HG03097 (cell line): Measurements from ENCODE around the gene C9orf50.

Experiments
- ATAC-seq: cut with Tn5 transposase; IDR thresholded peaks from one replicate; pipeline ENCODE4 v1.9.1; 2021; ENCODE audit not compliant: unreplicated experiment, low FRiP score

C9orf50 gene

GRCh38 chr9:129612123-129612522 lies 8.8 kb downstream of the C9orf50 start:
- ATAC-seq = no peak

- ATAC-seq = no peak
Measured at GRCh38 chr9:129611307-129611800, 9.5 kb downstream of the C9orf50 start.

GRCh38 chr9:129610473-129611306 lies 10.2 kb downstream of the C9orf50 start:
- ATAC-seq = no peak

DNA sequence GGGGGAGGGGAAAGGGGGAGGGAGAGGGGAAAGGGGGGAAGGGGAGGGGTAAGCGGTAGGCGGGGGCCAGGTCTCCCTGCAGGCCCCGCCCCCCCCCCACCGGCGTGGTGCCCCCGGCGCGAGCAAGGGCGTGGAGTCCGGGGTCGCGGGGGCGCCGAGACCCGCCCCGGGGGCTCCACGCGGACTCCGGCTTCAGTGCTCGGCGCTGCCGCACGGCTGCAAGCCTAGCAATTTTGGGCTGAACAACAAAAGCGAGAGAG lies 10.8 kb downstream of the C9orf50 start:
- no peak for ATAC-seq

DNA sequence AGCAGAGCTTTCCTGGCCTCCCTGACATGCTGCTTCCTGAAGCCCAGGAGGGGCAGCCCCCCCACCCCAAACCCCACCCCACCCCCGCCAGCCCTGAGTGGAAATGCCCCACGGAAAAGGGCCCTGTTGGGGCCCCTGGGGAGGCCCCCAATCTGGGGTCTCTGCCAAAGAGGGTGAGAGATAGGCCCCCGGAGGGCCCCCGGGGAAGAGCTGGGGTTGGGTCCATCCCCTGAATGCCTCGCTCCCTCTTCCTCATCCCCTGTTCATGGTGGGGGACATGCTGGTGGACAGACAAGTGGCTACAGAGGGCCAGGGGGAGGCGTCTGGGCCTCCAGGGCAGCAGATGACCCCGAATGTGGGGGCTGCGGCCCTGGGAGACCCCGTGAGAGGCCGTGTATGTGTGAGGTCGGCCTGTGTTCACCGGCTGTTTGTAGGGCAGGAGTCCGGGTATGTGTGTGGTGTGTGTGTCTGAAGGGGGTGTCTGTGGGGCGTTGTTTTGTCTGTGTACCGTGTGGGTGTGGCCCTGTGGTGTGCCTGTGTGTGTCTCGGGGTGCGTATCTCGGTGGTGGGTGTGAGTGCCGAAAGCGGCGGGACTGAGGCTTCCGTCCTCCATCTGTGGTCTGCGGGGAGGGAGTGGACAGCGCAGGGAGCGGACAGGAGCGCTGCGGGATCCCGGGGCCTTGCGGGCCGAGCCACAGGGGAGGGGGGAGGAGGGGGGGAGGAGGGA lies 11.3 kb downstream of the C9orf50 start:
- ATAC-seq = no peak

DNA sequence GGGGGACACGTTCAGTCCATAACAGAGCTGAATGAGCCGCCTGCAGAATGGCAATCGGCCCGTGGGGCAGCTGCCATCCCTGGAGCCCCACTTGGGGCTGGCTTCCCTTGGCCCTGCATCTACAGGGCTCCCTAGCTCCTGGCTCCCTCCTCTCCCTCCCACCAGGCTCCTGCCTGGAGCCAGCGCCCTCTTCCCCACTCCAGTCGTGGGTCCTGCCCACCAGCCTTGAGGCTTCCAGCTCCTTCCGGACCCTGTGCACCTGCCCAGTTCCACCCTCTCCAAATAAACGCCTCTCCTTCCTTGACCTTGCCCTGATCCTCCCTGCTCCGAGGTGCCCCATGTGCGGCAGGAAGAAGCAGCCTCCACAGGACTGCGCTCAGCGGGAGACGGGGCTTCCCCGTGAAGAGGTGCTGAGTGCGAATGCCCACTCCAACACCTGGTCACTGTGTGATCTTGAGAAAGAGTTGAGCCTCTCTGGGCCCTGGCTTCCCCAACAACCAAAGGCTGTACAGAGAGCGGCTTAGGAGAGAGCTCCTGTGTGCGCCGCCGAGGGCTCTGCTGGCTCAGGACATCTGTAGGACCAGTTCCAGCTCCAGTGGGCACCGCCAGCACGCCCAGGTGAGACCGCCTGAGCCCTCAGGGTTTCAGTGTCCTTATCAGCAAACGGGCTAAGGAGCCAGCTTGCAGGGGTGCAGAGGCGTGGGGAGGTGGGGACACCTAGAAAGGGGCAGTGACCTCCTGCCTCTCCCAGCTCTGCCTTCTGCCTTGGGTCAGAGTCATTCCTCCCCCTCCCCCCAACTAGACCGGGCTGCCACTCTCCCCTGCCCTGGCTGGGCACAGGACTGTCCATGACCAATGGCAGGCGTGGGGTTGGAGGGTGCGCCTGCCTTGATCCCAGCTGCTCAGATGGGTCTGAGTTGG lies 12.1 kb downstream of the C9orf50 start:
- ATAC-seq = no peak

DNA sequence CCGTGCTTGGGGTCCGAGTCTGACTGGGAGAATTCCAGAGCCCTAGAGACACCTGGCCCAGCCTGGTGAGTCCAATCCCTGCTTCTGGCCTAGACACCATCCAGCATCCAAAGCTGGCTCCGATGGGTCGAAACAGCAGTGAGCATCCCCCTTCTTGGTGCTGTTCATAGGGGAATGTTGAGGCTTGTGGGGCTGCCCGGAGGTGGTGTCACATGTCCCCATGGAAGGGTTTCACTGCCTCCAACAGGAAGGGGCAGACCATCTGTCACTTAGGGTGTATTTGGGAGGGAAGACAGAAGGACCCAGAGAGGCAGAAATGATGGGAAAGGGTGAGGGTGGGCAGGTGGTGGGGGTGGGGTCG lies 13.9 kb downstream of the C9orf50 start:
- ATAC-seq = no peak

DNA sequence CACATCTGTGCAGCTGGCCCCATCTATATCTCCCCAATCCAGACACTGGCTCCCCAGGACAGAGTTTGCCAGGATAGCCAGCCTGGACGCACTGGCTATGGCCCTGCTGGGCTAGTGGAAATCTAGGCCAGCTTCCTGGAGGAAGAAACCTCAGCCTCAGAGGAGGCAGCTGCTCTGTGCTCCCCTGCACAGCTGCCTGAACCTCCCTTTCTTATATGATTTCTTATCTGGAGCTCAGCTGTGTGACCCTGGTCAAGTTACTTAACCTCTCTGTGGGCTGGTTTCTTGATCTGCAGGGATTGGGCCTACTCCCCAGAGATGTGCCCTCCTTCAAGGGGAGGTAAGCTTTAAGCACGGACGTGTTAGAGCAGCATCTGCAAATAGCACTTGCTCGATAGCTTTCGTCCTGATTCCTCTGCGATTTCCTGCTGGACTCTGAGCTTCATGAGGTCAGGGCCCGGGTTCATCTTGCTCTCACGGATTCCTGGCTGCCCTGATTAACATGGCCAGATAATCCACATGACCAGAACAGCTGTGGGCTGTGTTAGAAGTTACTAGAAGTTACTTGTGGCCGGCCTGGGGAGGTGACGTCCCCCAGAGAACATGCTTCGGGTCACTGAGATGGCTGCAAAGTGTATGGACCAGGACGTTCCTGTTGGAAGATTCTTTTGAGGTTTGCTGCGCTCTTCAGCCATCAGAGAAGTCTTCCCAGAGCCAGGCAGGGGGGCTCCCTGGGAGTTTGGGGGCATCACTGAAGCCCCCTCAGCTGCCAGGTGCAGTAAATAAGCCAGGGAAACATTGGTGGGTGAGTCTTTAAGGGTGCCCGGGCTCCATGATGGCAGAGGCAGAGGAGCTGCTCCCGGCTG lies 14.5 kb downstream of the C9orf50 start:
- ATAC-seq = no peak

DNA sequence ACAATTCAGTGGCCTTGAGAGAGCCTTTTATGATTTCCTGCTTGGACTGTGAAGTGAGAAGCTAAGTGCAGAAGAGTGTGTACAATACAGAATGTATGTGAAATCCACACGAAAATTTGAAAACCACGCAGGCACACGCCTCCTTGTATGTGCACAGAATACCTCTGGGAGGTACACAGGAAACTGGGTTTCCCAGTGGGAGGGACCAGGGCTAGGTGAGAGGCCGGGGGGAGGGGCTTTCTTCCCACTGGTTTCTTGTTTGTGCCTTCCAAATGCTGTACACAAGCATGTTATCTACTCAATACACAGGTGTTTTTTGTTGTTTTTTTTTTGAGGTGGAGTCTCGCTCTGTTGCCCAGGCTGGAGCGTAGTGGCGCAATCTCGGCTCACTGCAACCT lies 16.1 kb downstream of the C9orf50 start:
- ATAC-seq = no peak

DNA sequence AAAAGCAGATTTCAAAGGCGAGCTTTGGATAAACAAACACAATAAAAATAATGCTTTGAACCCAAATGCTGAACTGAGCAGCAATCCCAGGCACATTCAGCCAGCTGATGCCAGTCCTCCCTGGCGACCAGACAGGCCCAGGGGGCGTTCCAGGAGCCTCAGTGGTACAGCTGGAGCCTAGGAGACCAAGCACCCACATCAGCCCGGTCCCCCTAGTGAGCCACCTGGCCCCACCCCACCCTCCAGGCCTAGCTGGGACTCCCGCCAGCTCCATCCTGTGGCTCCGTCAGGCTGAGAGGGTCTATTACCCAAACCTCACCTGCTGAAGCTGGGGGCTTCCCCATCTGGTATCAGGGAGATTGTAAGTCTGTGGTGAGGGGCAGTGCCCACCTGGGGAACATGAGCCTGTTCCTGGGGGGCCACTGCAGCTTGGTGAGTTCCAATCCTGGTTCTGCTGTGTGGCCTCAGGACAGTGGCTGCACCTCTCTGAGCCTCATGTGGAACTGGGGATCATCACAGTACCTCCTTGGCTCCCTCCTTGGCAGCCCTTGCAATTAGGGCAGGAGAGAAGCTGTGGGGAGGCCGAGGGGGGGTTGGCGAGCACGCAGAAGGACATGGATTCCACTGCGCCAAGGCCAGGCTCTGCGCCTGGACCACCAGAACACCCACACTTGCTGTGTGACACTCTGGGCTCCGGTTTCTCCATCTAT lies 16.7 kb downstream of the C9orf50 start:
- ATAC-seq = no peak

- ATAC-seq = no peak
Measured at GRCh38 chr9:129602598-129603415, 18.1 kb downstream of the C9orf50 start.

DNA sequence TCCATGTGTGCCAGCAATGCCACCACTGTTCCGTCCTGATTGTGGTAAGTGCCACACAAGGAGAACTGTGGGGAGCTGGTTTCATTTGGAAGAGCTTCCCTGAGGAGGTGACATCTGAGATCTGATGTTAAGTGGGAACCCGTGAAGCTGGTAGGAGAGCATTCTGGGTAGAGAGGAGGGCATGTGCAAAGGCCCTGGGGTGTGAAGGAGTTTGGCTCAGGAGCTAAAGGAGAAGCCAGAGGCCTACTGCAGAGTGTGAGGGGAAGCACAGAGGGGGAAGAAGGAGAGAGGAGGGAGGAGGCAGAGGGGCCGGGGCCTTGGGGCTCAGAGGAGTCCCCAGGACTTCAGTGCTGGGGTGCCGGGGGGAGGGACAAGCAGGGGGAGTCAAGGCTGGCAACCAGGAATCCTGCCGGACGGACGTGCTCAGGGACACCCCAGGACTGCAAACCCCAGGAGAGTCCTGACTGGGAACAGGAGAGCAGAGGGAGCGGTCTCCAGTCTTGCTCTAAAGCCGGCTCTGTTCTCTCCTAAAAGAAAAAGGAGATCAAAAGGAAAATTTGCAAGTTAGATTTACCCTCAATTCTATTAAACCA lies 19.7 kb downstream of the C9orf50 start:
- ATAC-seq = no peak

DNA sequence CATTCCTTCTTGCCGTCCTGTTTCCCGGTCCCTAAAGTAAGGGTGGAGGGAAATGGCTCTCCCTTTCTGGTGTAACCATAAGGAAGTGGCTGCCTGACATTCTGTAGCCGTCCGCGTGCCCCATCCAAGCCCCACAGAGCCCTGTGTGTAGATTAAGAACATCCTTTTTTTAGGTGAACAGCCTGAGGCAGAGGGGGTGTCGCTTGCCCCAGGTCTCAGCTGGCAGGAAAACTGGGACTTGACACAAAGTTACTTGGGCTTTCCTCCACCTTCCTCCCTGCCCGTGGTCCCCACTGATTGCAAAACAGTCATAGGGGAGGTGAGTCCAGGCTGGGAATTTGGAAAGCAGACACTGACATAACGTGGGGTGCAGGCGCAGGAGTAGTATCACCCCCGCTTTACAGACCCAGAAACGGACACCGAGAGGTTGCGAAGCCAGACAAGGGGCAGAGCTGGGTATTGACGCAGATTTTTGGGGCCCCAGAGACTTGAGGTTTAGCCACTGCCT lies 22.8 kb downstream of the C9orf50 start:
- no peak for ATAC-seq

- no peak for ATAC-seq
Measured at GRCh38 chr9:129597355-129598088, 23.4 kb downstream of the C9orf50 start.

GRCh38 chr9:129596541-129597331 lies 24.2 kb downstream of the C9orf50 start:
- ATAC-seq = no peak

- no peak for ATAC-seq
Measured at GRCh38 chr9:129595903-129596540, 24.9 kb downstream of the C9orf50 start.
